Measurements from ENCODE around the gene CLIC5. TPM values are rescaled to one million over a fixed set of nuclear protein-coding genes. Genes with fewer than 3 reads are reported as not detected.

Gene CLIC5
- total RNA-seq, 3 donors from 2014 or later: 3.4 to 5.4 (median 4.9) TPM

- DNase-seq (ENCODE audit: low spot score in 2 of 2): no peak
- Histone ChIP-seq H3K4me1 (no peaks in the 10 kb centered on the region), H3K36me3 (no peaks in the 10 kb centered on the region), H3K4me3 (no peak overlapping the region), H3K27me3 (no peaks in the 10 kb centered on the region), H3K27ac (no peak overlapping the region), H3K9me3 (no peaks in the 10 kb centered on the region)
- intact Hi-C loops (cut with DNase I; ENCODE audit: low total_unique reads): no loop called here
- no peak for TF ChIP-seq POLR2AphosphoS5 (IDR thresholded peaks at IDR 0.05)
- TF ChIP-seq POLR2A (IDR thresholded peaks at IDR 0.05): no peak
- TF ChIP-seq CTCF (IDR thresholded peaks at IDR 0.05): no peak
Measured at GRCh38 chr6:45981046-45981445, 34.6 kb downstream of the CLIC5 start.

- peaks cover 0 to 5% of the 10 kb centered on the region in 2 donors for H3K9me3 ChIP-seq
- no peak for TF ChIP-seq POLR2AphosphoS5 (IDR thresholded peaks at IDR 0.05)
- TF ChIP-seq POLR2A (IDR thresholded peaks at IDR 0.05): no peak
- TF ChIP-seq CTCF (IDR thresholded peaks at IDR 0.05): no peak
- no peak overlapping the region for H3K27ac ChIP-seq
- no peaks in the 10 kb centered on the region for H3K27me3 ChIP-seq
- DNase-seq (ENCODE audit: low spot score in 2 of 2): no peak
- intact Hi-C loops (cut with DNase I; ENCODE audit: low total_unique reads): loop anchor here (1.0 kb wide), 1 partner anchor 13 kb away; no protein-coding TSS in a partner anchor
- H3K4me1 ChIP-seq: no peaks in the 10 kb centered on the region
- no peak overlapping the region for H3K4me3 ChIP-seq
- no peaks in the 10 kb centered on the region for H3K36me3 ChIP-seq
Measured at GRCh38 chr6:45979311-45979710, 36.3 kb downstream of the CLIC5 start.

GRCh38 chr6:45974596-45974995 lies 41.1 kb downstream of the CLIC5 start:
- no peak for TF ChIP-seq CTCF (IDR thresholded peaks at IDR 0.05)
- TF ChIP-seq POLR2A (IDR thresholded peaks at IDR 0.05): no peak
- TF ChIP-seq POLR2AphosphoS5 (IDR thresholded peaks at IDR 0.05): no peak
- no peak for DNase-seq (ENCODE audit: low spot score in 2 of 2)

GRCh38 chr6:45972795-45973503 lies 42.7 kb downstream of the CLIC5 start:
- TF ChIP-seq POLR2A (IDR thresholded peaks at IDR 0.05) (no peak), POLR2AphosphoS5 (IDR thresholded peaks at IDR 0.05) (no peak)
- H3K4me3 ChIP-seq: no peak overlapping the region
- H3K27me3 ChIP-seq: no peaks in the 10 kb centered on the region
- intact Hi-C loops (cut with DNase I; ENCODE audit: low total_unique reads): no loop called here
- no peaks in the 10 kb centered on the region for H3K36me3 ChIP-seq
- no peak overlapping the region for H3K27ac ChIP-seq
- no peaks in the 10 kb centered on the region for H3K4me1 ChIP-seq
- H3K9me3 ChIP-seq: peaks cover 0 to 5% of the 10 kb centered on the region in 2 donors
- DNase-seq (ENCODE audit: low spot score in 2 of 2): no peak

More at GRCh38 chr6:45974596-45974995, 41.1 kb downstream of the CLIC5 start:
- Histone ChIP-seq H3K4me1 (no peaks in the 10 kb centered on the region), H3K36me3 (no peaks in the 10 kb centered on the region), H3K27me3 (no peaks in the 10 kb centered on the region), H3K4me3 (no peak overlapping the region), H3K9me3 (peaks cover 0 to 5% of the 10 kb centered on the region in 2 donors), H3K27ac (no peak overlapping the region)
- intact Hi-C loops (cut with DNase I; ENCODE audit: low total_unique reads): no loop called here

GRCh38 chr6:45971287-45971686 lies 44.4 kb downstream of the CLIC5 start:
- no peak overlapping the region for H3K4me3 ChIP-seq
- no peaks in the 10 kb centered on the region for H3K36me3 ChIP-seq
- TF ChIP-seq CTCF (IDR thresholded peaks at IDR 0.05) (no peak), POLR2AphosphoS5 (IDR thresholded peaks at IDR 0.05) (no peak), POLR2A (IDR thresholded peaks at IDR 0.05) (no peak)
- no peak for DNase-seq (ENCODE audit: low spot score in 2 of 2)
- H3K27ac ChIP-seq: no peak overlapping the region
- no peaks in the 10 kb centered on the region for H3K4me1 ChIP-seq
- no peaks in the 10 kb centered on the region for H3K27me3 ChIP-seq
- peaks cover 0 to 10% of the 10 kb centered on the region in 2 donors for H3K9me3 ChIP-seq
- intact Hi-C loops (cut with DNase I; ENCODE audit: low total_unique reads): no loop called here
